Measurements from ENCODE around the gene GPRIN1.
A peak's percentile ranks its signal among the peaks of the same experiment; 100 is the strongest.

The GPRIN1 gene

GRCh38 chr5:176609724-176610434 is at the start of gene GPRIN1:
TSS of gene GPRIN1 (minus strand) at chr5:176610156. CDS start at chr5:176599834, 10,322 bp downstream.
- peak; percentile 29 to 49 for DNase-seq (ENCODE audit: low read depth in 2 of 2)

DNA sequence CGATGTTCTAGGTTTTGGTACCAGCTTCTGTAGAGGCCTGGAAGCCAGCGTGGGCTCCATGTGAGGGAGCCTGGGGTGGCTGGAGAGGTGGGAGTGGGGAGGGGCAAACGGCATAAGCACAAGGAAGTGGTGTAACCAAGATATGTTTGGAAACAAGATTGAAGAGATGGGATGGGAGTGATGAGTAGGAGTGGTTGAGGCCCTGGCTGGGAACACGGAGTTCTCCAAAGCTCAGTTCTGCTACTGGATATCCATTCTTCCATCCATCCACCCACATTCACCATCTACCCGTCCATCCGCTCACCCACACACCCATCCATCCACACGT is 49.5 kb upstream of the GPRIN1 start:
- DNase-seq (ENCODE audit: low read depth in 2 of 2), result no peak

GRCh38 chr5:176658817-176659511 is 49.0 kb upstream of the GPRIN1 start:
- no peak for DNase-seq (ENCODE audit: low read depth in 2 of 2)

GRCh38 chr5:176658007-176658599 is 48.1 kb upstream of the GPRIN1 start:
- peak; percentile 50 to 59 for DNase-seq (ENCODE audit: low read depth in 2 of 2)

GRCh38 chr5:176656467-176656990 is 46.6 kb upstream of the GPRIN1 start:
- no peak for DNase-seq (ENCODE audit: low read depth in 2 of 2)

GRCh38 chr5:176654856-176655255 is 44.9 kb upstream of the GPRIN1 start:
- DNase-seq (ENCODE audit: low read depth in 2 of 2), result no peak

DNA sequence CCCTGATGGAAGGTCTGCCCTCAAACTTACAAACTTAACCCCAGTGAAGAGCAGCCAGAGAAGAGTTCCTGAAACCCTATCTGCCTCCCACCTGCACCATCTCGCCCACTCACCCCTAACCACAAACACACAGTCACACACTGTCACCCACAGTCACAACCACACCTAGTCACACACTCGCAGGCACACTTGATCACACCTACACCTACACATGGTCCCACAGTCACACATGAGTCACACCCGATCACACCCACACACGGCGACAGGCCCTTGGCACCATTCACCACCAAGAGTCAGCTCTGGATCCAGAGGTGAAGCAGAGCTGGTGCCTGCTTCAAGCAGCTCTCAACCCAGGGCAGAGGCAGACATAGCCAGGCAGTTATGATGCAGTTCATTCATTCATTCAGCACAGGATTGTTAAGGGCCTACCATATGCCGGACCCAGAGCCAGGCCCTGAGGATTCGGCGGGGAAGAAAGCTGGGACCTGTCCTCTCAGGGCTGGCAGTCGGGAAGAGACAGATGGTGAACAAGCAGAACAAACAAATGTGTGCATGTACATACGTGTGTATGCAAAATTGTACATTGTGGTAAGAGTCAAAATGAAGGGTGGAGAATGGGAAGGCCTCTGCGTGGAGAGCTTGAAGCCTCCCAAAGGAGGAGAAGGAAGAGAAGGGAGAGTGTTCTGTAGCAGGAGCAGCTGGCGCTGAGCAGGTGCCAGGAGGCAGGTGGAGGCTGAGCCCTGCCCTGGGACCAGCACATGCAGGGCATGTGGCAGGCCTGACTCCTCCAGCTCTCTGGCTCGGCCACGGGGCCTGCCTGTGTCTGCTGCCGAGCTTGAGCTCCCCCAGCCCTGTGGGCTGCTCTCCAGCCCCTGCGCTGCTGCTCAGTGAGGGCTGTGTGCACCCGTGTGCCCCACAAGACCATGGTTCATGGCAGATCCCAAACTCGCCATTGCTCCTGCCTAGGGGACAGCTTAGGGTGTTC is 43.7 kb upstream of the GPRIN1 start:
- peak; percentile 67 to 77 for DNase-seq (ENCODE audit: low read depth in 2 of 2)

DNA sequence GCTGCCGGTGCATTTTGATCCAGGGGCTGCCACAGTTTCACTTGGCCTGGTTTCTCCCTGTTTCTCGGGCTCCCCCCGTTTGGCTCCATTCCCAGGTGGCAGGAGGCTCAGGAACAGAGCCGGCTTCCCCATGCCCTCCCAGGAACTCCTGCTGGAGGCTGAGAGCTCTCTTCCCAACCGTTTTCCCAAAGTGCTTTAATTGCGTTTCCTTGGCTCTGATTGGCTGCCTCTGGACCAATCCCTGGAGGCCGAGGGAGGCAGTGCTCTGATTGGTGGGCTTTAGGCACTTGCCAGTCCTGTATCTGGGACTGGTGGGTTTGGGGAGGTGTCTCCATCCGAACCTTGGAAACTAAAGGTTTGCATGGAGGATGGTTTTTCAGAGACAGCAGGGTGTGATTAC is 42.2 kb upstream of the GPRIN1 start:
- DNase-seq (ENCODE audit: low read depth in 2 of 2), result no peak

DNA sequence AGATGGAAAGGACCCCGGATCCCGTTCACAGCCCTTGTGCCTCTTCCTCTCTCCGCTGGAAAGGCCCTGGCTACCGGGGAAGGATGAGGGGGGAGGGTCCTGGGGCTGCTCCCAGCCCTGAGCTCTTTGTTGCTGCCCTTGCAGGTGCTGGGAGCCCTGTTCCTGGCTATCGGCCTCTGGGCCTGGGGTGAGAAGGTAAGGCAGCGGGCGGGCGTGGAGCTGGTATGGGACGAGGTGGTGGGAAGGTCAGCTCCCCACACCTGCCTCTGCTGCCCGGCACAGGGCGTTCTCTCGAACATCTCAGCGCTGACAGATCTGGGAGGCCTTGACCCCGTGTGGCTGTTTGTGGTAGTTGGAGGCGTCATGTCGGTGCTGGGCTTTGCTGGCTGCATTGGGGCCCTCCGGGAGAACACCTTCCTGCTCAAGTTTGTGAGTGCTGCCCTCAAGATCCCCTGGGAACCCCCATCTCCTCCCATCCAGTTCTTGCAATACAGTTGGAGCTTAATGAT is 41.6 kb upstream of the GPRIN1 start:
- DNase-seq (ENCODE audit: low read depth in 2 of 2), result no peak

DNA sequence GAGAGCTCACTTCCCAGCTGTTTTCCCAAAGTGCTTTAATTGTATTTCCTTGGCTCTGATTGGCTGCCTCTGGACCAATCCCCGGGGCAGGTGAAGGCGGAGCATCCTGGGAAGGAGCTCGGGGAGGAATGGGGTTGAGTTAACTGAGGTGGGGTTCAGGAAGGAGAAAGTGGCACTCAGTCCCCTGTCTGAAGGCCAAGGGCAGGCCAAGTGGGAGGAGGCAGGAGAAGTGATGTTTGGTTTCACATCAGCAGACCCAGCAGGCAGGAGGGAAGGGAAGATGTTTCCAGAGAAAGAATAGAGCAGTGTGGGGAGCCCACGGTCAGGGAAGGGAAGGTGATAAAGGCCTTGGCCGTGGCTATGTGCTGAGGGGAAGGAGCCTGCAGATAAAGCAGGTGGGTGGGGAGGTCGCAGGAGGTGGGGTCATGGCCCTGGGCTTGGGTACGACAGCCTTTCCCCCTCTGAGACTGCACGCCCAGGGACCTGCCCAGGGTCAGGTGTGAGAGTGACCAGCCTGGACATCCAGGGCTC is 40.5 kb upstream of the GPRIN1 start:
- no peak for DNase-seq (ENCODE audit: low read depth in 2 of 2)

DNA sequence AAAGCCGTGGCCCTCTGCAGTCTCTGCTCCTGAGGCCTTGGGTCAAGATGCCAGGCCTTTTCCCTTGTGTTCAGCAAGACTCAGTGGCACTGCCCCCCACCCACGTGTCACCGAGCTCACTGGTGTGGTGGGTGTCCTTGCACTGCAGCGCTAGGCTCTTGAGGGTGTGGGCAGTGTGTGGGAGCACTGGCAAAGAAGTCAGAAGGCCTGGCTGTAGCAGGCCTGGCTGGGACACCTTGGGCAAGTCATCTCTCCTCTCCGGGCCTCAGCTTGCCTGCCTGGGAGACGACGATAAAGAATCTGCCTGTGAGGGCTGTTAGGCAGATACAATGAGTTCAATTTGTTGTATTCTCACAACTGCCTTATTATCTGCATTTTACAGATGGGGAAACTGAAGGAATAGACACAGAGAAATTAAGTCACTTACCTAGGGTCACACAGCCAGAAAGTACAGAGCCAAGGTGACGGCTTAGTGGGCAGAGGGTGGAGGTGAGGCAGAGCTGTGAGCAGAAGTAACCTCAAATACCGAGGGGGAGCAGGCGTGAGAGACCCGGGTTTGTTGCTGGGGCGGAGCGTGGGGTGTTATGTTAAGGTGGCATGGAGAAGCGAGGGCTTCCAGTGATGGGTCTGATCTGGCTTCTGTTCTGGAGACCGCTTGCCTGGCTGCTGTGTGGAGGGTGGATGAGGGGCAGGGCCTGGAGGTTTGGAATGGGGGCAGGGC is 38.7 kb upstream of the GPRIN1 start:
- DNase-seq (ENCODE audit: low read depth in 2 of 2), result no peak

DNA sequence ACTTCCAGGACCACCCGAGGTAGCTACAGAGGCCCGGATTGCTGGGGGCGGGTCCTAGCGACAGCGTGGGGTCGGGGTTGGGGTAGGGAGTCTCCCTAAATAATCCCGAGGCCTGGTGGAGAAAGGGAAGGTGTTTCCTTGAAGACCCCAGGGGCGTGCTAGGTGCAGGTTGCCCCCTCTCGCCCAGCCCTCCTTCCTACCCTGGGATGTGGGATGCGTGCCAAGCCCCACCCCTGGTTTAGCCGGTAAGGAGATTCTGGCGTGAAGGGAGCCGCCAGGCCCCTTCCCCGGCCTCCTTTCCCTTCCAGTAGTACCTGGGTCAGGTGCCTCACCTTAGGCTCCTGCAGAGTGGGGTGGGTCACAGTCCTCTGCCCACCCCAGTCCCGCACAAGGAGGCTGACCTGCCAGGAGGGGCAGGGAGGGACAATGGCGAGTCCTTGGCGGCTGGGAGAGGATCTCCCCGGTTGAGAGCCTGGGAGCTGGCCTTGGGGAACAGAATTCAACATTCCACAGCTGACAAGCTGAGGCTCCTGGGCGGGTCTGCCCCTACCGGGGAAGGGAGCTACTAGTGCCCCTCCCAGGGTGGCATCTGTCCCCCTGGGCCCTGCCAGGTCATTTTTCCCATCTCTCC is 38.0 kb upstream of the GPRIN1 start:
- no peak for DNase-seq (ENCODE audit: low read depth in 2 of 2)

- peak; percentile 97 to 100 for DNase-seq (ENCODE audit: low read depth in 2 of 2)
Observed at GRCh38 chr5:176647030-176647842, 37.3 kb upstream of the GPRIN1 start, which contains the start of gene TSPAN17. TSS of gene TSPAN17 (plus strand) at chr5:176647484. CDS start at chr5:176647616, 132 bp downstream.

GRCh38 chr5:176646707-176647029 is 36.7 kb upstream of the GPRIN1 start:
- DNase-seq (ENCODE audit: low read depth in 2 of 2), result no peak

GRCh38 chr5:176646049-176646706 is 36.2 kb upstream of the GPRIN1 start:
- DNase-seq (ENCODE audit: low read depth in 2 of 2), result no peak

GRCh38 chr5:176644878-176645670 is 35.1 kb upstream of the GPRIN1 start:
- DNase-seq (ENCODE audit: low read depth in 2 of 2), result no peak

DNA sequence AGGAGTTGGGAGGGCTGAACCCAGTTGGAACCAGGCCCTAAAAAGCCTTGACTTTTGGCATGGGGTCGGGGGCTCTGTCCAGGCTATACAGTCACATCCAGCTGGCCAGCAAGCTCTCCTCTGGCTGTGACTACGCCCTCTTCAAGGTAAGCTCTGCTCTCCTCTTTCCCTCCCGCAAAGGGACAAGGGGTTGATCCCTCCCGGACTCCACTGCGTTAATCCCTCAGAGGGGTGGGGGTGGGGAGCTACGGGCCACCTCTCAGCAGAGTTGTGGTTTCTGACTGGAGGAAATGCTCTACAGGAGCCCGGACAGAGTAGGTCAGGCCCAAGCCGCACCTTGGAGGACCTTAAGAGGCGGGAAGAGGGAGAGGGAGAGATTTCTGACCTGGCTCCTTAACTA is 34.3 kb upstream of the GPRIN1 start:
- no peak for DNase-seq (ENCODE audit: low read depth in 2 of 2)

Measured in stimulated activated CD4-positive, alpha-beta T cell treated with anti-CD3 and anti-CD28 coated beads, Interleukin-12 subunit alpha, Interleukin-12 subunit beta, amount 100 ng/mL, for 24 hours (primary cell).